ENCODE results near the gene TNFRSF12A. TPM values are rescaled to one million over a fixed set of nuclear protein-coding genes. Genes with fewer than 3 reads are reported as not detected.

Gene TNFRSF12A
- total RNA-seq, 1 experiment from 2014 or later = 1,222 TPM

- in situ Hi-C loops (cut with HindIII; ENCODE audit: low pct_unique_long_range_greater_than_20kb, low sequenced_read_pairs) = no loop called here
- DNase-seq (ENCODE audit: low read depth) = peak; percentile 89
Measured at GRCh38 chr16:2983706-2984136, 36.4 kb upstream of the TNFRSF12A start.

GRCh38 chr16:2985462-2985861 lies 34.7 kb upstream of the TNFRSF12A start:
- no peak for DNase-seq (ENCODE audit: low read depth)
- in situ Hi-C loops (cut with HindIII; ENCODE audit: low pct_unique_long_range_greater_than_20kb, low sequenced_read_pairs) = no loop called here

GRCh38 chr16:2985893-2986355 lies 34.2 kb upstream of the TNFRSF12A start:
- in situ Hi-C loops (cut with HindIII; ENCODE audit: low pct_unique_long_range_greater_than_20kb, low sequenced_read_pairs) = no loop called here
- no peak for DNase-seq (ENCODE audit: low read depth)

GRCh38 chr16:2986623-2987188 lies 33.5 kb upstream of the TNFRSF12A start:
- in situ Hi-C loops (cut with HindIII; ENCODE audit: low pct_unique_long_range_greater_than_20kb, low sequenced_read_pairs) = no loop called here
- no peak for DNase-seq (ENCODE audit: low read depth)

- in situ Hi-C loops (cut with HindIII; ENCODE audit: low pct_unique_long_range_greater_than_20kb, low sequenced_read_pairs) = no loop called here
- no peak for DNase-seq (ENCODE audit: low read depth)
Measured at GRCh38 chr16:2987286-2987685, 32.9 kb upstream of the TNFRSF12A start.

- in situ Hi-C loops (cut with HindIII; ENCODE audit: low pct_unique_long_range_greater_than_20kb, low sequenced_read_pairs) = no loop called here
Measured at GRCh38 chr16:2987833-2988232, 32.3 kb upstream of the TNFRSF12A start.

GRCh38 chr16:2988590-2989099 lies 31.5 kb upstream of the TNFRSF12A start:
- no peak for DNase-seq (ENCODE audit: low read depth)
- in situ Hi-C loops (cut with HindIII; ENCODE audit: low pct_unique_long_range_greater_than_20kb, low sequenced_read_pairs) = no loop called here

More at GRCh38 chr16:2987833-2988232, 32.3 kb upstream of the TNFRSF12A start:
- DNase-seq (ENCODE audit: low read depth) = no peak

GRCh38 chr16:2990891-2991290 lies 29.3 kb upstream of the TNFRSF12A start:
- in situ Hi-C loops (cut with HindIII; ENCODE audit: low pct_unique_long_range_greater_than_20kb, low sequenced_read_pairs) = no loop called here
- DNase-seq (ENCODE audit: low read depth) = no peak

GRCh38 chr16:2991566-2992261 lies 28.5 kb upstream of the TNFRSF12A start:
- in situ Hi-C loops (cut with HindIII; ENCODE audit: low pct_unique_long_range_greater_than_20kb, low sequenced_read_pairs) = no loop called here
- no peak for DNase-seq (ENCODE audit: low read depth)

GRCh38 chr16:2992383-2993081 lies 27.6 kb upstream of the TNFRSF12A start:
- no peak for DNase-seq (ENCODE audit: low read depth)
- in situ Hi-C loops (cut with HindIII; ENCODE audit: low pct_unique_long_range_greater_than_20kb, low sequenced_read_pairs) = no loop called here

- no peak for DNase-seq (ENCODE audit: low read depth)
- in situ Hi-C loops (cut with HindIII; ENCODE audit: low pct_unique_long_range_greater_than_20kb, low sequenced_read_pairs) = no loop called here
Measured at GRCh38 chr16:2996298-2996697, 23.9 kb upstream of the TNFRSF12A start.

- in situ Hi-C loops (cut with HindIII; ENCODE audit: low pct_unique_long_range_greater_than_20kb, low sequenced_read_pairs) = no loop called here
- no peak for DNase-seq (ENCODE audit: low read depth)
Measured at GRCh38 chr16:2999929-3000328, 20.2 kb upstream of the TNFRSF12A start.

- DNase-seq (ENCODE audit: low read depth) = no peak
- in situ Hi-C loops (cut with HindIII; ENCODE audit: low pct_unique_long_range_greater_than_20kb, low sequenced_read_pairs) = no loop called here
Measured at GRCh38 chr16:3000540-3000939, 19.6 kb upstream of the TNFRSF12A start.

GRCh38 chr16:3001316-3001715 lies 18.9 kb upstream of the TNFRSF12A start:
- no peak for DNase-seq (ENCODE audit: low read depth)
- in situ Hi-C loops (cut with HindIII; ENCODE audit: low pct_unique_long_range_greater_than_20kb, low sequenced_read_pairs) = no loop called here

GRCh38 chr16:3003582-3004270 lies 16.4 kb upstream of the TNFRSF12A start:
- in situ Hi-C loops (cut with HindIII; ENCODE audit: low pct_unique_long_range_greater_than_20kb, low sequenced_read_pairs) = no loop called here

GRCh38 chr16:3004319-3004718 lies 15.8 kb upstream of the TNFRSF12A start:
- DNase-seq (ENCODE audit: low read depth) = no peak
- in situ Hi-C loops (cut with HindIII; ENCODE audit: low pct_unique_long_range_greater_than_20kb, low sequenced_read_pairs) = no loop called here

More at GRCh38 chr16:3003582-3004270, 16.4 kb upstream of the TNFRSF12A start:
- DNase-seq (ENCODE audit: low read depth) = peak; percentile 100

- peak; percentile 72 for DNase-seq (ENCODE audit: low read depth)
- in situ Hi-C loops (cut with HindIII; ENCODE audit: low pct_unique_long_range_greater_than_20kb, low sequenced_read_pairs) = no loop called here
Measured at GRCh38 chr16:3004781-3005284, 15.3 kb upstream of the TNFRSF12A start.

Data from Caki2 (cell line).